Measurements from ENCODE around the gene FGF5. TPM values are rescaled to one million over a fixed set of nuclear protein-coding genes. Genes with fewer than 3 reads are reported as not detected.

The FGF5 gene
- total RNA-seq, 1 experiment from 2014 or later, result not detected

GRCh38 chr4:80261989-80262600 lies 4.4 kb upstream of the FGF5 start:
- H3K23me2 ChIP-seq (ENCODE audit: insufficient read length, low read depth, low read length, poor library complexity, severe bottlenecking), result peaks cover 16% of the 10 kb centered on the region
- H4K91ac ChIP-seq (ENCODE audit: insufficient read length, low read depth, low read length), result no peak overlapping the region
- no peak overlapping the region for H2BK20ac ChIP-seq (ENCODE audit: low read depth, low read length, poor library complexity, severe bottlenecking)
- H2AFZ ChIP-seq (ENCODE audit: low read length), result no peak overlapping the region
- Mint-ChIP-seq H3K4me1 (peaks cover 33 to 43% of the 10 kb centered on the region in 2 experiments), H3K4me3 (no peak overlapping the region), H3K27ac (no peak overlapping the region), H3K27me3 (ENCODE audit: low read depth) (peaks cover 96% of the 10 kb centered on the region), H3K9me3 (no peaks in the 10 kb centered on the region), H3K36me3 (ENCODE audit: insufficient read depth in 1 of 3, low read depth in 3 of 3) (no peaks in the 10 kb centered on the region)
- no peak overlapping the region for H2BK15ac ChIP-seq (ENCODE audit: low read depth, low read length)
- no peaks in the 10 kb centered on the region for H3K79me2 ChIP-seq (ENCODE audit: insufficient read depth, low read length)
- no peak overlapping the region for H3K14ac ChIP-seq (ENCODE audit: insufficient read depth, low read length)
- H2BK120ac ChIP-seq (ENCODE audit: low read depth, low read length, poor library complexity, severe bottlenecking), result no peak overlapping the region
- H2BK12ac ChIP-seq (ENCODE audit: insufficient read length, low read depth, low read length), result no peak overlapping the region
- H3K27ac ChIP-seq (ENCODE audit: insufficient read length, low read depth, low read length), result no peak overlapping the region
- H3K4me1 ChIP-seq (ENCODE audit: insufficient read depth, low read length), result no peaks in the 10 kb centered on the region
- no peak overlapping the region for H3K56ac ChIP-seq (ENCODE audit: insufficient read length, low read depth, low read length)
- H3K9me3 ChIP-seq (ENCODE audit: control insufficient read depth, low read depth, low read length), result no peaks in the 10 kb centered on the region
- H4K5ac ChIP-seq (ENCODE audit: insufficient read length, low read depth, low read length), result no peak overlapping the region
- H4K20me1 ChIP-seq (ENCODE audit: control insufficient read depth, insufficient read depth, insufficient read length), result no peaks in the 10 kb centered on the region
- H3K4me2 ChIP-seq (ENCODE audit: insufficient read depth, insufficient read length, low read length), result no peak overlapping the region
- H3K79me1 ChIP-seq (ENCODE audit: insufficient read depth, low read depth, low read length, poor library complexity, severe bottlenecking), result no peaks in the 10 kb centered on the region
- H3K27me3 ChIP-seq (ENCODE audit: insufficient read depth, low read length), result peaks cover 57% of the 10 kb centered on the region
- DNase-seq, result no peak
- H3T11ph ChIP-seq (ENCODE audit: low read length), result no peak overlapping the region
- no peak overlapping the region for H2BK5ac ChIP-seq (ENCODE audit: insufficient read length, low read length)
- no peak overlapping the region for H3K23ac ChIP-seq (ENCODE audit: insufficient read length, low read depth, low read length)
- H2AK5ac ChIP-seq (ENCODE audit: insufficient read length, low read length), result no peak overlapping the region
- H3K4ac ChIP-seq (ENCODE audit: low read depth, low read length), result no peak overlapping the region
- no peak overlapping the region for H3K18ac ChIP-seq (ENCODE audit: insufficient read length, low read depth, low read length)
- no CpG with 5 or more reads among the region's 3 CpGs for WGBS (ENCODE audit: extremely low coverage, insufficient read length, low lambda C conversion rate)
- H3K9ac ChIP-seq (ENCODE audit: extremely low read depth, insufficient read length, low read length), result no peak overlapping the region
- TF ChIP-seq CTCF (conservative IDR thresholded peaks at IDR 0.05), result no peak
- H4K8ac ChIP-seq (replicated peaks; ENCODE audit: insufficient read length, low read depth, low read length), result no peak overlapping the region
